ENCODE measurements around the gene CYP26C1. TPM values are rescaled to one million over a fixed set of nuclear protein-coding genes. Genes with fewer than 3 reads are reported as not detected.

The CYP26C1 gene
- total RNA-seq, 4 donors from 2014 or later, result not detected

GRCh38 chr10:93091960-93092359, 31.4 kb downstream of the CYP26C1 start:
- no peaks in the 10 kb centered on the region for H3K27me3 ChIP-seq
- H3K27ac ChIP-seq, result no peak overlapping the region
- ATAC-seq (no peak), DNase-seq (no peak)
- H3K4me1 ChIP-seq, result no peaks in the 10 kb centered on the region
- in situ Hi-C loops (cut with MboI; ENCODE audit: low sequenced_read_pairs in 4 of 4) (loop anchor here in 1 of 4 donors (25.0 kb wide), 1 partner anchor 420 kb away; no protein-coding TSS in a partner anchor), intact Hi-C loops (cut with DNase I; ENCODE audit: low total_unique reads) (no loop called here)
- no peaks in the 10 kb centered on the region for H3K9me3 ChIP-seq
- no peak overlapping the region for H3K4me3 ChIP-seq
- no peak for TF ChIP-seq CTCF (IDR thresholded peaks at IDR 0.05 in 4 of 5, conservative IDR thresholded peaks at IDR 0.05 in 1 of 5)
- TF ChIP-seq POLR2A (IDR thresholded peaks at IDR 0.05), result no peak
- H3K36me3 ChIP-seq, result no peaks in the 10 kb centered on the region

GRCh38 chr10:93095225-93095624, 34.6 kb downstream of the CYP26C1 start:
- no peaks in the 10 kb centered on the region for H3K9me3 ChIP-seq
- no peak for DNase-seq
- no peak for ATAC-seq
- H3K27me3 ChIP-seq, result no peaks in the 10 kb centered on the region
- no peaks in the 10 kb centered on the region for H3K4me1 ChIP-seq
- no peak overlapping the region for H3K4me3 ChIP-seq
- in situ Hi-C loops (cut with MboI; ENCODE audit: low sequenced_read_pairs in 4 of 4) (loop anchor here in 1 of 4 donors (25.0 kb wide), 1 partner anchor 417 kb away; no protein-coding TSS in a partner anchor), intact Hi-C loops (cut with DNase I; ENCODE audit: low total_unique reads) (no loop called here)
- no peaks in the 10 kb centered on the region for H3K36me3 ChIP-seq
- no peak overlapping the region for H3K27ac ChIP-seq
- TF ChIP-seq CTCF (IDR thresholded peaks at IDR 0.05 in 4 of 5, conservative IDR thresholded peaks at IDR 0.05 in 1 of 5), result no peak
- no peak for TF ChIP-seq POLR2A (IDR thresholded peaks at IDR 0.05)

- intact Hi-C loops (cut with DNase I; ENCODE audit: low total_unique reads) (no loop called here), in situ Hi-C loops (cut with MboI; ENCODE audit: low sequenced_read_pairs in 4 of 4) (loop anchor here in 1 of 4 donors (25.0 kb wide), 1 partner anchor 415 kb away; no protein-coding TSS in a partner anchor)
- no peak overlapping the region for H3K4me3 ChIP-seq
- H3K4me1 ChIP-seq, result no peaks in the 10 kb centered on the region
- no peak for ATAC-seq
- no peak overlapping the region for H3K27ac ChIP-seq
- H3K27me3 ChIP-seq, result no peaks in the 10 kb centered on the region
- no peak for TF ChIP-seq POLR2A (IDR thresholded peaks at IDR 0.05)
- TF ChIP-seq CTCF (IDR thresholded peaks at IDR 0.05 in 4 of 5, conservative IDR thresholded peaks at IDR 0.05 in 1 of 5), result no peak
- no peaks in the 10 kb centered on the region for H3K36me3 ChIP-seq
- no peak for DNase-seq
- no peaks in the 10 kb centered on the region for H3K9me3 ChIP-seq
These were observed 36.3 kb downstream of the CYP26C1 start for GRCh38 chr10:93096901-93097300.

GRCh38 chr10:93097386-93097785, 36.8 kb downstream of the CYP26C1 start:
- in situ Hi-C loops (cut with MboI; ENCODE audit: low sequenced_read_pairs in 4 of 4) (loop anchor here in 1 of 4 donors (25.0 kb wide), 1 partner anchor 415 kb away; no protein-coding TSS in a partner anchor), intact Hi-C loops (cut with DNase I; ENCODE audit: low total_unique reads) (no loop called here)
- DNase-seq (no peak), ATAC-seq (no peak)
- H3K9me3 ChIP-seq, result no peaks in the 10 kb centered on the region
- H3K27me3 ChIP-seq, result no peaks in the 10 kb centered on the region
- H3K27ac ChIP-seq, result no peak overlapping the region
- no peaks in the 10 kb centered on the region for H3K36me3 ChIP-seq
- H3K4me3 ChIP-seq, result no peak overlapping the region
- TF ChIP-seq POLR2A (IDR thresholded peaks at IDR 0.05) (no peak), CTCF (IDR thresholded peaks at IDR 0.05 in 4 of 5, conservative IDR thresholded peaks at IDR 0.05 in 1 of 5) (no peak)
- no peaks in the 10 kb centered on the region for H3K4me1 ChIP-seq

GRCh38 chr10:93098816-93099215, 38.2 kb downstream of the CYP26C1 start:
- DNase-seq, result no peak
- H3K9me3 ChIP-seq, result no peaks in the 10 kb centered on the region
- no peaks in the 10 kb centered on the region for H3K4me1 ChIP-seq
- no peak for TF ChIP-seq POLR2A (IDR thresholded peaks at IDR 0.05)
- TF ChIP-seq CTCF (IDR thresholded peaks at IDR 0.05 in 4 of 5, conservative IDR thresholded peaks at IDR 0.05 in 1 of 5), result no peak
- H3K36me3 ChIP-seq, result no peaks in the 10 kb centered on the region
- no peak overlapping the region for H3K27ac ChIP-seq
- H3K27me3 ChIP-seq, result no peaks in the 10 kb centered on the region
- intact Hi-C loops (cut with DNase I; ENCODE audit: low total_unique reads) (no loop called here), in situ Hi-C loops (cut with MboI; ENCODE audit: low sequenced_read_pairs in 4 of 4) (loop anchor here in 1 of 4 donors (25.0 kb wide), 1 partner anchor 413 kb away; no protein-coding TSS in a partner anchor)
- ATAC-seq, result no peak
- no peak overlapping the region for H3K4me3 ChIP-seq
